Panc1 (cell line): ENCODE data around the gene RRAS. TPM values are rescaled to one million over a fixed set of nuclear protein-coding genes. Genes with fewer than 3 reads are reported as not detected.

Source experiments
- ATAC-seq: fragments of 200-7000 bp; cut with Tn5 transposase; 2 replicates; pipeline ENCODE4 v1.9.1; 2020; ENCODE audit warnings: mild to moderate bottlenecking, moderate library complexity
- BruUV-seq: library from RNA; stranded (reverse); fragments of 400-500 nt; replicated peaks from 2 replicates; lab custom pipeline; 2021; lab: Mats Ljungman, UMichigan
- CTCF ChIA-PET: fragments of 300-600 bp; sonication (Branson Sonifier 250); formaldehyde crosslinking; loops from one replicate; lab custom pipeline; 2022; ENCODE audit warnings: antibody characterized with exemption; lab: Charles Lee
- POLR2A ChIA-PET: fragments of 300-600 bp; sonication (Branson Sonifier 250); formaldehyde crosslinking; loops from one replicate; lab custom pipeline; 2022; ENCODE audit warnings: antibody characterized with exemption; lab: Charles Lee
- DNase-seq: peaks from one replicate; pipeline ENCODE4 v3.0.0-alpha.2; 2010; ENCODE audit warnings: low read depth, low spot score
- H3K27ac ChIP-seq: 2 replicates; pipeline ENCODE4 v1.5.1; 2011; ENCODE audit warnings: mild to moderate bottlenecking, low read length, inconsistent platforms
- H3K27me3 ChIP-seq: fragments of 200-500 bp; sonication (Bioruptor generic); 2 replicates; pipeline ENCODE4 v1.6.0; 2014; ENCODE audit warnings: low read length, inconsistent platforms; ENCODE audit not compliant: control insufficient read depth, insufficient read depth
- H3K36me3 ChIP-seq: fragments of 200-500 bp; sonication (Bioruptor generic); 2 replicates; pipeline ENCODE4 v1.5.1; 2014; ENCODE audit warnings: inconsistent platforms, mild to moderate bottlenecking, low read length, moderate library complexity; ENCODE audit not compliant: control insufficient read depth, insufficient read depth
- H3K4me1 ChIP-seq: 2 replicates; pipeline ENCODE4 v1.5.1; 2011; ENCODE audit warnings: inconsistent platforms, mild to moderate bottlenecking, low read length, moderate library complexity; ENCODE audit not compliant: control insufficient read depth, insufficient read depth
- H3K4me3 ChIP-seq, 2 experiments: 2 replicates each; pipeline ENCODE4 v1.5.1; 2011 to 2012; ENCODE audit warnings: low read depth in 2 of 2, low read length in 2 of 2, mild to moderate bottlenecking in 2 of 2, inconsistent platforms in 1 of 2, moderate library complexity in 1 of 2
- H3K9me3 ChIP-seq: fragments of 200-500 bp; sonication (Bioruptor generic); 2 replicates; pipeline ENCODE4 v1.5.1; 2014; ENCODE audit warnings: low read depth, mild to moderate bottlenecking, inconsistent platforms, low read length, moderate library complexity; ENCODE audit not compliant: control insufficient read depth, insufficient read depth
- CTCF ChIP-seq: fragments of 450-650 bp; IDR thresholded peaks from 2 replicates; pipeline ENCODE4 v1.5.1; 2017; ENCODE audit warnings: mild to moderate bottlenecking
- POLR2AphosphoS5 ChIP-seq: IDR thresholded peaks from 2 replicates; pipeline ENCODE4 v1.6.1; 2012; ENCODE audit warnings: mild to moderate bottlenecking, low read depth, low read length, moderate library complexity
- REST ChIP-seq, 2 experiments: IDR thresholded peaks; 2 replicates each; pipeline ENCODE4 v1.6.1; 2011 to 2012; ENCODE audit warnings: low read depth in 2 of 2, control low read depth in 1 of 2, low read length in 1 of 2, mild to moderate bottlenecking in 1 of 2, moderate library complexity in 1 of 2; ENCODE audit not compliant: insufficient read depth in 1 of 2
- SIN3A ChIP-seq: IDR thresholded peaks from 2 replicates; pipeline ENCODE4 v1.6.1; 2012; ENCODE audit warnings: low read depth, mild to moderate bottlenecking, low read length, moderate library complexity, borderline replicate concordance; ENCODE audit not compliant: insufficient read depth
- TCF7L2 ChIP-seq: IDR thresholded peaks from 2 replicates; pipeline ENCODE4 v1.6.1; 2011; ENCODE audit warnings: mild to moderate bottlenecking, low read depth, low read length, inconsistent platforms
- in situ Hi-C: cut with HindIII; loops from 2 replicates; pipeline ENCODE4 v1.10.0; 2016; ENCODE audit warnings: low sequenced_read_pairs, low pct_unique_long_range_greater_than_20kb
- intact Hi-C: fragments of 100-400 bp; cut with micrococcal nuclease; formaldehyde crosslinking; loops from one replicate; pipeline ENCODE4 v1.10.0; 2022; ENCODE audit not compliant: unreplicated experiment
- total RNA-seq: library from RNA; stranded (reverse); gene quantifications from one replicate; pipeline ENCODE4 v1.2.1, GENCODE V29; 2021; ENCODE audit not compliant: unreplicated experiment

RRAS gene
- total RNA-seq, 1 experiment from 2014 or later: 64.4 TPM

GRCh38 chr19:49639401-49640112 lies 386 bp downstream of the RRAS start:
- ChIA-PET CTCF (interaction anchor here (0.6 kb wide), 1 partner anchor 22 kb away, joined by 4 read pairs; no protein-coding TSS in a partner anchor), POLR2A (interaction anchor here (0.9 to 1.4 kb wide), 3 partner anchors 8 to 37 kb away, joined by 4 to 5 read pairs (median 4); partner anchors contain the start of gene PRMT1)
- no peak for DNase-seq
- Histone ChIP-seq H3K27me3 (no peaks in the 10 kb centered on the region), H3K4me1 (peaks cover 16% of the 10 kb centered on the region), H3K36me3 (peaks cover 4% of the 10 kb centered on the region; the same call in 1 of the 2 replicates), H3K4me3 (peak overlapping the region; percentile 48 to 80), H3K9me3 (no peaks in the 10 kb centered on the region), H3K27ac (peak overlapping the region; percentile 93)
- in situ Hi-C loops: no loop called here
- TSS peak; percentile 65 for BruUV-seq
- ATAC-seq: no peak
- TF ChIP-seq SIN3A (no peak), TCF7L2 (no peak), CTCF (no peak), REST (IDR thresholded peaks at IDR 0.05; ENCODE audit: insufficient read depth in 1 of 2, low read depth in 2 of 2, low read length in 1 of 2) (no peak), POLR2AphosphoS5 (no peak)
- intact Hi-C loops: no loop called here

GRCh38 chr19:49637821-49638738 lies 1.9 kb downstream of the RRAS start:
- ATAC-seq (peak; percentile 55), DNase-seq (no peak)
- Histone ChIP-seq H3K9me3 (no peaks in the 10 kb centered on the region), H3K36me3 (peaks cover 4% of the 10 kb centered on the region; the same call in 1 of the 2 replicates), H3K4me3 (peak overlapping the region; percentile 48 to 80), H3K27ac (peak overlapping the region; percentile 93), H3K4me1 (peaks cover 8% of the 10 kb centered on the region), H3K27me3 (no peaks in the 10 kb centered on the region)
- TF ChIP-seq POLR2AphosphoS5: no peak
- TF ChIP-seq REST (IDR thresholded peaks at IDR 0.05; ENCODE audit: insufficient read depth in 1 of 2, low read depth in 2 of 2, low read length in 1 of 2): no peak
- no peak for TF ChIP-seq SIN3A
- no peak for TF ChIP-seq TCF7L2
- no peak for TF ChIP-seq CTCF
- CTCF ChIA-PET: no interaction called here
- intact Hi-C loops (no loop called here), in situ Hi-C loops (no loop called here)
- BruUV-seq: no TSS peak
- POLR2A ChIA-PET: interaction anchor here (0.7 kb wide), 1 partner anchor 129 kb away, joined by 7 read pairs; no protein-coding TSS in a partner anchor
